ENCODE results near the gene AUTS2.

DNA sequence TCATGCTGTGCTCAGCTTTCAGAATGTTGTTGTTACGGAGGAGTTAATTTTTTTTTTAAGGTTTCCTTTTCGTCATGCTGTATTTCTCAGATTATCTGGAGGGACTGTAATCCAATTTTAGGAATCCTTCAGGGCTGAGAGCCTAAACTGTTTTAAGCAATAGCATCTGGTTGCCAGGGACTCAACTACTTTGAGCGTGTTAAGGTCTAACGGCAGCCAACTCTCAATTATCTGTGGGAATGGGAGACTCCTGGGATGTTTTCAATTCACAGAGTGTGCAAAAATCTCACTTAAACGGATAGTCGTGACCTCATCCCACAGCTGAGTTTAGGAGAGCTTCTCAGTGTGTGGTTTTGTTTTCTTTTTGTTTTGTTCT, 291.7 kb downstream of the AUTS2 start:
- no peak for TF ChIP-seq REST (tag by site-specific recombination; IDR thresholded peaks at IDR 0.05)
- TF ChIP-seq TRIM28 (IDR thresholded peaks at IDR 0.05; ENCODE audit: borderline replicate concordance, low read length), result no peak
- TF ChIP-seq, protein P1, sequence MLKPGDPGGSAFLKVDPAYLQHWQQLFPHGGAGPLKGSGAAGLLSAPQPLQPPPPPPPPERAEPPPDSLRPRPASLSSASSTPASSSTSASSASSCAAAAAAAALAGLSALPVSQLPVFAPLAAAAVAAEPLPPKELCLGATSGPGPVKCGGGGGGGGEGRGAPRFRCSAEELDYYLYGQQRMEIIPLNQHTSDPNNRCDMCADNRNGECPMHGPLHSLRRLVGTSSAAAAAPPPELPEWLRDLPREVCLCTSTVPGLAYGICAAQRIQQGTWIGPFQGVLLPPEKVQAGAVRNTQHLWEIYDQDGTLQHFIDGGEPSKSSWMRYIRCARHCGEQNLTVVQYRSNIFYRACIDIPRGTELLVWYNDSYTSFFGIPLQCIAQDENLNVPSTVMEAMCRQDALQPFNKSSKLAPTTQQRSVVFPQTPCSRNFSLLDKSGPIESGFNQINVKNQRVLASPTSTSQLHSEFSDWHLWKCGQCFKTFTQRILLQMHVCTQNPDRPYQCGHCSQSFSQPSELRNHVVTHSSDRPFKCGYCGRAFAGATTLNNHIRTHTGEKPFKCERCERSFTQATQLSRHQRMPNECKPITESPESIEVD (tag by site-specific recombination; IDR thresholded peaks at IDR 0.05), result no peak; the same call in 1 of the 2 replicates
- TF ChIP-seq, protein P2, sequence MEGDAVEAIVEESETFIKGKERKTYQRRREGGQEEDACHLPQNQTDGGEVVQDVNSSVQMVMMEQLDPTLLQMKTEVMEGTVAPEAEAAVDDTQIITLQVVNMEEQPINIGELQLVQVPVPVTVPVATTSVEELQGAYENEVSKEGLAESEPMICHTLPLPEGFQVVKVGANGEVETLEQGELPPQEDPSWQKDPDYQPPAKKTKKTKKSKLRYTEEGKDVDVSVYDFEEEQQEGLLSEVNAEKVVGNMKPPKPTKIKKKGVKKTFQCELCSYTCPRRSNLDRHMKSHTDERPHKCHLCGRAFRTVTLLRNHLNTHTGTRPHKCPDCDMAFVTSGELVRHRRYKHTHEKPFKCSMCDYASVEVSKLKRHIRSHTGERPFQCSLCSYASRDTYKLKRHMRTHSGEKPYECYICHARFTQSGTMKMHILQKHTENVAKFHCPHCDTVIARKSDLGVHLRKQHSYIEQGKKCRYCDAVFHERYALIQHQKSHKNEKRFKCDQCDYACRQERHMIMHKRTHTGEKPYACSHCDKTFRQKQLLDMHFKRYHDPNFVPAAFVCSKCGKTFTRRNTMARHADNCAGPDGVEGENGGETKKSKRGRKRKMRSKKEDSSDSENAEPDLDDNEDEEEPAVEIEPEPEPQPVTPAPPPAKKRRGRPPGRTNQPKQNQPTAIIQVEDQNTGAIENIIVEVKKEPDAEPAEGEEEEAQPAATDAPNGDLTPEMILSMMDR (tag by site-specific recombination; IDR thresholded peaks at IDR 0.05), result no peak
- TF ChIP-seq ZNF274 (IDR thresholded peaks at IDR 0.05; ENCODE audit: low read length), result no peak
- no peak for TF ChIP-seq ZNF274 (tag by site-specific recombination; IDR thresholded peaks at IDR 0.05; ENCODE audit: borderline replicate concordance)
- no peak for TF ChIP-seq ZNF2 (tag by site-specific recombination; IDR thresholded peaks at IDR 0.05)
- no peak for TF ChIP-seq TCF7L2 (IDR thresholded peaks at IDR 0.05; ENCODE audit: borderline replicate concordance, low read depth, low read length)
- TF ChIP-seq, protein P3, sequence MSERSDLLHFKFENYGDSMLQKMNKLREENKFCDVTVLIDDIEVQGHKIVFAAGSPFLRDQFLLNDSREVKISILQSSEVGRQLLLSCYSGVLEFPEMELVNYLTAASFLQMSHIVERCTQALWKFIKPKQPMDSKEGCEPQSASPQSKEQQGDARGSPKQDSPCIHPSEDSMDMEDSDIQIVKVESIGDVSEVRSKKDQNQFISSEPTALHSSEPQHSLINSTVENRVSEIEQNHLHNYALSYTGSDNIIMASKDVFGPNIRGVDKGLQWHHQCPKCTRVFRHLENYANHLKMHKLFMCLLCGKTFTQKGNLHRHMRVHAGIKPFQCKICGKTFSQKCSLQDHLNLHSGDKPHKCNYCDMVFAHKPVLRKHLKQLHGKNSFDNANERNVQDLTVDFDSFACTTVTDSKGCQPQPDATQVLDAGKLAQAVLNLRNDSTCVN (tag by site-specific recombination; optimal IDR thresholded peaks at IDR 0.05), result no peak
- no peak for TF ChIP-seq ZNF785 (tag by site-specific recombination; IDR thresholded peaks at IDR 0.05)
